SK-N-SH treated with all-trans-retinoic acid at 6 μM for 48 hours (cell line): ENCODE results near the gene SLC24A5.

ENCODE experiments used
- ATAC-seq: fragments of 200-7000 bp; cut with Tn5 transposase; 3 replicates; pipeline ENCODE4 v1.9.1; 2020; ENCODE audit warnings: mild to moderate bottlenecking, moderate library complexity
- ARNTL ChIP-seq: fragments of 450-650 bp; formaldehyde crosslinking; IDR thresholded peaks from 2 replicates; pipeline ENCODE4 v1.5.0; 2020; ENCODE audit warnings: low read depth, mild to moderate bottlenecking, moderate library complexity, borderline replicate concordance
- BACH2 ChIP-seq: fragments of 250-450 bp; sonication (Bioruptor Pico); IDR thresholded peaks from 2 replicates; pipeline ENCODE4 v1.9.0; 2021; ENCODE audit warnings: mild to moderate bottlenecking, borderline replicate concordance
- CREB5 ChIP-seq: fragments of 250-450 bp; sonication (Bioruptor Pico); IDR thresholded peaks from 2 replicates; pipeline ENCODE4 v1.5.1; 2020; ENCODE audit warnings: low read depth, mild to moderate bottlenecking, moderate library complexity
- CSDC2 ChIP-seq: fragments of 250-450 bp; sonication (Bioruptor Pico); IDR thresholded peaks from 2 replicates; pipeline ENCODE4 v1.5.0; 2020; ENCODE audit warnings: mild to moderate bottlenecking, moderate library complexity
- ESRRG ChIP-seq: fragments of 250-450 bp; sonication (Bioruptor Pico); IDR thresholded peaks from 2 replicates; pipeline ENCODE4 v1.6.1; 2021; ENCODE audit warnings: mild to moderate bottlenecking
- GLIS3 ChIP-seq: fragments of 250-450 bp; sonication (Bioruptor Pico); IDR thresholded peaks from 2 replicates; pipeline ENCODE4 v1.5.0; 2020; ENCODE audit warnings: mild to moderate bottlenecking, moderate library complexity
- ISL1 ChIP-seq: fragments of 250-450 bp; sonication (Bioruptor Pico); IDR thresholded peaks from 2 replicates; pipeline ENCODE4 v2.1.2; 2022; ENCODE audit warnings: mild to moderate bottlenecking, moderate library complexity
- OSR1 ChIP-seq: fragments of 250-450 bp; sonication (Bioruptor Pico); IDR thresholded peaks from 2 replicates; pipeline ENCODE4 v1.8.0; 2022; ENCODE audit warnings: moderate library complexity, mild to moderate bottlenecking, inconsistent platforms
- POU6F1 ChIP-seq: fragments of 250-450 bp; sonication (Bioruptor Pico); IDR thresholded peaks from 2 replicates; pipeline ENCODE4 v1.8.0; 2021; ENCODE audit warnings: low read depth, mild to moderate bottlenecking, moderate library complexity, borderline replicate concordance
- PPARA ChIP-seq: fragments of 250-450 bp; sonication (Bioruptor Pico); IDR thresholded peaks from 2 replicates; pipeline ENCODE4 v1.5.0; 2020; ENCODE audit warnings: mild to moderate bottlenecking, borderline replicate concordance
- RARB ChIP-seq: fragments of 250-450 bp; sonication (Bioruptor Pico); IDR thresholded peaks from 2 replicates; pipeline ENCODE4 v1.8.0; 2021; ENCODE audit warnings: mild to moderate bottlenecking, moderate library complexity
- SNAI2 ChIP-seq: fragments of 250-450 bp; sonication (Bioruptor Pico); IDR thresholded peaks from 2 replicates; pipeline ENCODE4 v1.5.0; 2020; ENCODE audit warnings: mild to moderate bottlenecking, moderate library complexity
- TCF4 ChIP-seq: fragments of 250-450 bp; sonication (Bioruptor Pico); IDR thresholded peaks from 2 replicates; pipeline ENCODE4 v1.8.0; 2021; ENCODE audit warnings: mild to moderate bottlenecking, moderate library complexity, borderline replicate concordance
- TOX ChIP-seq: fragments of 250-450 bp; sonication (Bioruptor Pico); IDR thresholded peaks from 2 replicates; pipeline ENCODE4 v1.8.0; 2021; ENCODE audit warnings: mild to moderate bottlenecking, moderate library complexity, borderline replicate concordance
- TSHZ2 ChIP-seq: fragments of 250-450 bp; sonication (Bioruptor Pico); IDR thresholded peaks from 2 replicates; pipeline ENCODE4 v1.5.0; 2020; ENCODE audit warnings: mild to moderate bottlenecking, moderate library complexity
- ZFP30 ChIP-seq: fragments of 450-650 bp; formaldehyde crosslinking; IDR thresholded peaks from 2 replicates; pipeline ENCODE4 v1.5.0; 2022; ENCODE audit warnings: mild to moderate bottlenecking, moderate library complexity
- ZNF565 ChIP-seq: fragments of 450-650 bp; formaldehyde crosslinking; conservative IDR thresholded peaks from 2 replicates; pipeline ENCODE4 v1.5.0; 2020; ENCODE audit warnings: low read depth, mild to moderate bottlenecking, moderate library complexity
- ZNF70 ChIP-seq: fragments of 450-650 bp; formaldehyde crosslinking; IDR thresholded peaks from 2 replicates; pipeline ENCODE4 v1.5.0; 2020; ENCODE audit warnings: mild to moderate bottlenecking, moderate library complexity
- ZNF8 ChIP-seq: fragments of 450-650 bp; formaldehyde crosslinking; IDR thresholded peaks from 2 replicates; pipeline ENCODE4 v1.5.0; 2020; ENCODE audit warnings: mild to moderate bottlenecking, moderate library complexity
- TF ChIP-seq, protein P1 (sequence below): fragments of 250-450 bp; sonication (Bioruptor Pico); IDR thresholded peaks from 2 replicates; pipeline ENCODE4 v1.8.0; 2020; ENCODE audit warnings: mild to moderate bottlenecking, moderate library complexity, borderline replicate concordance

SLC24A5 gene

GRCh38 chr15:48120745-48121144 is at the start of gene SLC24A5:
Gene SLC24A5 (plus strand): TSS chr15:48120990. CDS start chr15:48121045, 55 bp downstream.
- TF ChIP-seq, protein P1, sequence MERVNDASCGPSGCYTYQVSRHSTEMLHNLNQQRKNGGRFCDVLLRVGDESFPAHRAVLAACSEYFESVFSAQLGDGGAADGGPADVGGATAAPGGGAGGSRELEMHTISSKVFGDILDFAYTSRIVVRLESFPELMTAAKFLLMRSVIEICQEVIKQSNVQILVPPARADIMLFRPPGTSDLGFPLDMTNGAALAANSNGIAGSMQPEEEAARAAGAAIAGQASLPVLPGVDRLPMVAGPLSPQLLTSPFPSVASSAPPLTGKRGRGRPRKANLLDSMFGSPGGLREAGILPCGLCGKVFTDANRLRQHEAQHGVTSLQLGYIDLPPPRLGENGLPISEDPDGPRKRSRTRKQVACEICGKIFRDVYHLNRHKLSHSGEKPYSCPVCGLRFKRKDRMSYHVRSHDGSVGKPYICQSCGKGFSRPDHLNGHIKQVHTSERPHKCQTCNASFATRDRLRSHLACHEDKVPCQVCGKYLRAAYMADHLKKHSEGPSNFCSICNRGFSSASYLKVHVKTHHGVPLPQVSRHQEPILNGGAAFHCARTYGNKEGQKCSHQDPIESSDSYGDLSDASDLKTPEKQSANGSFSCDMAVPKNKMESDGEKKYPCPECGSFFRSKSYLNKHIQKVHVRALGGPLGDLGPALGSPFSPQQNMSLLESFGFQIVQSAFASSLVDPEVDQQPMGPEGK, result no peak
- TF ChIP-seq BACH2 (CRISPR knock-in tag) (no peak), POU6F1 (CRISPR knock-in tag) (no peak), ZFP30 (CRISPR knock-in tag) (no peak), ZNF8 (CRISPR knock-in tag) (no peak), SNAI2 (no peak), TCF4 (CRISPR knock-in tag) (no peak)
- TF ChIP-seq, all 23 proteins: peak for 0
- no peak for ATAC-seq

DNA sequence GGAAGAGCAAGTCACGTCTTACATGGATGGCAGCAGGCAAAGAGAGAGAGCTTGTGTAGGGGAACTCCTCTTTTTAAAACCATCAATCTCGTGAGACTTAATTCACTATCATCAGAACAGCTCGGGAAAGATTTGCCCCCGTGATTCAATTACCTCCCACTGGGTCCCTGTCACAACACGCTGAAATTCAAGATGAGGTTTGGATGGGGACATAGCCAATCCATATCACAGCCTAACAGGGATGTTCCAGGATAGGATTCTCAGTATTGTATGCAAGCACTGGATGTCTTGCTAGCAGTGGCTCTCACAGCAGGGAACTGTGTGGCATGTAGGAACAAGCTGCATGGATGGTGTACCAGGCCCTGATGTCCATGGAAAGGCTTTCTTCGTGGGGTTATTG is 47.8 kb upstream of the SLC24A5 start:
- TF ChIP-seq, protein P1, result no peak
- TF ChIP-seq ISL1 (CRISPR knock-in tag), result no peak
- no peak for TF ChIP-seq POU6F1 (CRISPR knock-in tag)
- no peak for TF ChIP-seq ZNF70 (CRISPR knock-in tag)
- no peak for TF ChIP-seq ZFP30 (CRISPR knock-in tag)
- TF ChIP-seq, all 23 proteins: peak for 0
- no peak for ATAC-seq

DNA sequence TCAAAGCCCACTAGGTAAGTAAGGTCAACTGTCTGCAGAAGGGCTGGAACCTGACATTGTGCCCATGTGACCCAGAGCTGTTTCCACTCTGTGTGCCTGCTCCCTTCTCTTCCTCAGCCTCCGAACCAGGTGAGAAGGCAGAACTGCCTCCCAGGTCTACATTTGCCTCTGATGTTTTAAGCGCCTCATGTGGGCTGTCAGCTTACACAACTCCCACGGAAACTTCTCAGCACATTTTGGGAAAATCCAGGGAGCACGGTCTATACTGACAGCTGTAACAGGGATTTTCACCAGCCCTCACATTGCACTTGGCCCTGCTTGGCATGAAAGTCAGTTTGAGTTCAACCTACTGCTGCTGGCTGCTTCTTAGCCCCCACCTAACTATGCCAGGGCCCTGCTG is 46.9 kb upstream of the SLC24A5 start:
- ATAC-seq, result no peak
- TF ChIP-seq CREB5 (CRISPR knock-in tag) (no peak), POU6F1 (CRISPR knock-in tag) (no peak), BACH2 (CRISPR knock-in tag) (no peak), TOX (CRISPR knock-in tag) (no peak), ZNF565 (CRISPR knock-in tag) (no peak), TSHZ2 (CRISPR knock-in tag) (no peak), ESRRG (no peak), CSDC2 (CRISPR knock-in tag) (no peak), ZFP30 (CRISPR knock-in tag) (no peak), GLIS3 (CRISPR knock-in tag) (no peak), TCF4 (CRISPR knock-in tag) (no peak), RARB (CRISPR knock-in tag) (no peak), SNAI2 (no peak), ISL1 (CRISPR knock-in tag) (no peak), ZNF70 (CRISPR knock-in tag) (no peak), ARNTL (CRISPR knock-in tag) (no peak), PPARA (CRISPR knock-in tag) (no peak), OSR1 (CRISPR knock-in tag) (no peak)
- TF ChIP-seq, protein P1, result no peak
